GM18868 (cell line): ENCODE results near the gene PDGFD.

Experiments used
- ATAC-seq: cut with Tn5 transposase; IDR thresholded peaks from one replicate; pipeline ENCODE4 v1.9.1; 2021; ENCODE audit warnings: mild to moderate bottlenecking, moderate library complexity; ENCODE audit not compliant: unreplicated experiment

The PDGFD gene

DNA sequence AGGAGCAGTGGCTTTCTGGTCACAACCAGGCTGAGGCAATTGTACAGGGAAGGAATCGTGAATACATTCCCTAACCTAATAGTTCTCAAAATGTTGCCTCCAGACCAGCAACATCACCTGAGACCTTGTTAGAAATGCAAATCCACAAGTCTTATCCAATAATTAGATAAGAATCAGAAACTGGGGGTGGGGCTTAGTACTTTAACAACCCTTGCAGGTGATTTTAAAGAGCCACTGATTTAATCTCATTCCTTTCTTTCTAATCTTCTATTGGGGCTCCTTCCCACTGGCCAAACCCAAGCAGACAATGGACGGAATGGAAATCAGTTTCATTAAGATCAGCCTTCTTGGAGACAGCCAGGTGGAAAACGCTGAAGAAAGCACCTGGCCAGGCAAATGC lies 269.9 kb downstream of the PDGFD start:
- no peak for ATAC-seq

DNA sequence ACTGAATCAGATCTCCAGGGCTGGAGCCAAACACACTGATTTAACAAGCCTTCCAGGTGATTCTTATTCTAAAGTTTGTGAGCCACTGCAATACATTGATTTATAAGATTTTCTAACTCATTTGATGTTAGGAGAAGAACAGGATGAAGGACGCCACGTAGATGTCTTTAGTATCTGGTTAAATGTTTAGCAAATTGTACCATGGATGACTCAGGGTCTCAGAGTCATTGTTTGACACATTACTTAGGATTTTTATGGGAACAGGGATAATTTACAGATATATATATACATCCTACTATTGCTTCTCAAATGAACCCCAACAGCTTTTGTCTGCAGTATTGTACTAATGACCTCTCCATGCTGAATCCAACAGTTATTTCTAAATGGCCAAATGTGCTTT lies 270.6 kb downstream of the PDGFD start:
- ATAC-seq, result no peak

DNA sequence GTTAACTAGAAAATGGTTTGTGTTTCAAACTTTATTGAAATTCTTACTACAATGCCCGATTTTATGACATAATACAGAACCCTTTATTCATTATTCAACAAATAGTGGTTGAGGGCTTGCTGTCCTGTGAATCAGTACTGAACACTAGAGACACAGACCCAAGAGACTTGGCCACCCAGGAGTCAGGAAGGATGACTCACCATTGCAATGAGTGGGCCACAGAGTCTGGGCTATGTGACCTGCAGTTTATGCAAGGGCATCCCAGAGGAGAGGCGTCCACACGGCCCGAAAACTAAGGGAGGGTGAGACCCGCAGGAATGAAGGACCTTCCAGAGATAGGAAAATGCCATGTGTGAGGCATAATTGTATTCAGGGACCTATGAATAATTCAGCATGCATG lies 271.3 kb downstream of the PDGFD start:
- no peak for ATAC-seq

DNA sequence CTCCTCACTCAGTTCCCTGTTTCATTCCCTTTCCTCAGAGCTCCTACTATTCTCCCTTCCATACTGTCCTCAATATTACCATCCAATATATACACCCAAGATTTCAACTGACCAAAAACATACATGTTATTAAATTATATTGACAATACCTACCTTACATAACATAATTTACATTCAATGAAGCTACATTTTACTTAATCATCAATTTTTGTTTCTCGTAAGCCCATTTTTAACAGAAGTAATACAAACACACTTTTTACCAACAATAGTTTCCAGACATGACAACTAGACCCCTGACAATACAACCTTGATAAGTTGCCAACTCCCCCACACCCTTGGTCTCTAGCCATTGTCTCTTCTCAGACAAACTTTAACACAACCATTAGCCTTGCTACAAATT lies 273.3 kb downstream of the PDGFD start:
- ATAC-seq, result no peak

DNA sequence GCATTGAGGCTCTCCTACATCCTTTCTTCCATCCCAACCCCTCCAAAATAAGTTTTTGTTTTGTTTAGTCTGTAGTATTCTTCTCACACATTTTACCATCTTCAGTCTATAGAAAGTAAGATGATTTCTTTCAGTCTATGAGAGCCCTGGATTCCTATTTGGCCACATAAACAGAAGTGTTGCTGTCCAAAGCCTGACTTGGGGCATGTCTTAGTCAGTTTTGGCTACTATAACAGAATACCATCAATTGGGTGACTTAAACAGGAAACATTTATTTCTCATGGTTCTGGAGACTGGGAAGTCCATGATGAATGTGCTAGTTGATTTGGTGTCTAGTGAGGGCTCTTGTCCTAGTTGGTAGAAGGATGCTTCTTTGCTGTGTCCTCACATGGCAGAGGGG lies 274.3 kb downstream of the PDGFD start:
- no peak for ATAC-seq

DNA sequence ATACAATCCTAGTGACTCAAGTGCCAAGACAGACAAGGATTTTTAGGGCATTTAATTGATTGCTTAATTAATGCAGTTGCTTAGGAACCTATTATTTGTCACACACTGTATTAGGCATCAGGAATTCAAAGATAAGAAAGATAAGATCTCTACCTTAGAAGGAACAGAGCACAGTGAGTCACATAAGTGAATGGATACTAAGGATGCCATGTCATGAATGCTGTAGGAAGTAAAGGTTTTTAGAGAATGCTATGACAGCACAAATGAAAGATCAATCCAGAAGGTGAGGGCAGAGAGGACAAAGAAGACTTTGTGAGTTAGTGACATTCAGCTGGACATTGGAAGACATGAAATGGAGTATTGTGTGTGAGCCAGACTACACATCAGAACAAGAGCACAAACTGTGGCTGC lies 275.4 kb downstream of the PDGFD start:
- no peak for ATAC-seq

DNA sequence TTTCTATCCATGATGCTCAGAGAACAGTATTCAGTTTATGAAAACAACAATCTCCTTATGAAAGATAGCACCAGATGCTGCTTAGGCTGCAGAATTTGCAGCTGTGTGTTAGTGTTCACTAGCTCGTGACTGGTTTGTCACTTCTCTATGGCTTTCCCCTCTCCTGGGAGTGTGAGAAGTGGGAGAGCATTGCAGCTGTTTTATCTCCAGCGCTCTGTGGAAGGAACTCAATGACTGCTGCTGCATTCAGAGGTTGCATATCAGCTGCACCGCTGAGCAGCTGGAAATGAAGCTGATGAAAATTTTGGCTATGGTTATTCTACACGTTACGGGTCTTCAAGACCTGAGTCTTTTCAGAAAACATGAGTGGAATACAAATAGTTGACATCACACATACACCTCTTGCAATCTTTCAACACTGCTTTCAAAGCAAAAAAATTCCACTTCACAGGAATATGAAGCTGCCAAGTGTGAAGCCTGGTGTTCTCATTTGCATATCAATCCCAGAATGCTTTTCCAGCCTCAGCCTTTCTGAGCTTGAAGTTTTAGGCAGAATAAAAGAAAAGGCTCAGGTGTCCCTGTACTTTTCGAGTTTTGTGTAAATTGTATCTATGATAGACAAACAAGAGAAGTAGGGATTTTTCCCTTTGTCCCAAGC lies 276.8 kb downstream of the PDGFD start:
- no peak for ATAC-seq

DNA sequence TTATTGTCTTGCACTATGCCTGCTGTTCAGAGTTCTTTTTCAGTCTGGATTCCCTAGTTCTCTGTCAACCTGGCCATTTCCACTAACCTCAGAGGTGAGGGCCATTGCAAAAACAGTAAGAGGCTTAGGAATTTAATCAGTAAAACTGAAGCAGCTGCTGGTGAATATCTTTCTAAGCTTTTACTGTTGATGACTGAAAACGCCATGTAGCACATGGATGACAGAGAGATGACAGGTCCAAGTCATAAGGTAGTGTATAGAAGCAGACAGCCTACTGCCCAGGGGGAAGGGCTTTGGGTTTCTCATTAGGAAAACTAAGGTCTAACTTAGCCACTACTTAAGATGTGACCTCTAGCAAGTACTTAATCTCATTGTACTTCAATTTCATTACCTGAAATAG lies 280.1 kb downstream of the PDGFD start:
- no peak for ATAC-seq

DNA sequence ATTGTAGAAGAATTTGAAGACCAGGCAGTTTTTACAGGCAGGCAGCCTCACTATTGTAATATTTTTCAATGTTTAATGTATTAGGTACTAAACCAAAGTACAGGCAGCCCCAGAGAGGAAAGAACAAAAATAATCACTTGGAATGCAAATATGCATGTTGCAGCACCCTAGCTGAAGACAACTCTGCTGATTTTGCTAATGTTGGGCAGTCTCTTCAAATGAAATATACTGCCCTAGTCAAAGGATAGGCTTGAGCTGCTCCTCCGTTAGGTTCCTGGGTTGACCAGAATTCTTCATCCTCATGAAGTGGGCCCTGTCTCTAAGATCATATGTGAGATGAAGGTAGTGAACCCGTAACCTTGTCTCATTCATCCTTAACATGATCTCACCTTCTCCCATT lies 280.7 kb downstream of the PDGFD start:
- no peak for ATAC-seq

DNA sequence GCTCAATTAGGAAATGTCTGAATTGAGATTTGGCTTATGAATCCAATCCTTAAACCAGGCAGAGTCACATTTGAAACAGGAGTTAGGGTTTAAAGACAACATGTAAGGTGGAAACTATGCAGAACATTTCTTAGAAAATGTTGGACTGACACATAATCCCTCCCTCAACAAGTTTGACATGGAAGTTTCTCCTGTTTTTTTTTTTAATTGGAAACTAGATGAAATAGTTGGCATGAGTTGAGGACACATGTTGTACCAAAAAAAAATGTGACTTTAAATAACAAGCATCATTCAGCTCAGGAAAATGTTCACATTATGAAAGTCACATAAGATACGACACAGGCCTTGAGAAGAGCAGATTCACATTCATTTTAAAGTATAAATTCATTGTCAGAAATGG lies 282.4 kb downstream of the PDGFD start:
- ATAC-seq, result no peak

DNA sequence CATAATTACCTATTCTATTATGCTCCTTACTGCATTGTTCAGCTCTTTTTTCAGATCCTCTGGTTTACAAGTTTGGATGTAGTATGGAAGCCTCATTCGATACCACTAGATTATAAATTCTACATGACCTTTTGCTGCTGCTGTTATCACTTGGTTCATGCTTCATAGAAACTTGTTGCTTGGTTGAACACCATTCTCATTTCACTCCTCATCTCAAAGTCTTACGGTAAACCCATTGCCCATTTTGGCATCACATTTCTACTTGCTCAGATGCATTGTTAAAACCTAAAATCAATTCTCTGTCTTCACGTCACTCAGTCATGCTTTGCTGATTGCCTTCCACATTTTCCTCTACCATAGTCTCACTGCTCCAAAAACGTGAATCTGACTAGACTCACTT lies 283.0 kb downstream of the PDGFD start:
- ATAC-seq, result no peak

DNA sequence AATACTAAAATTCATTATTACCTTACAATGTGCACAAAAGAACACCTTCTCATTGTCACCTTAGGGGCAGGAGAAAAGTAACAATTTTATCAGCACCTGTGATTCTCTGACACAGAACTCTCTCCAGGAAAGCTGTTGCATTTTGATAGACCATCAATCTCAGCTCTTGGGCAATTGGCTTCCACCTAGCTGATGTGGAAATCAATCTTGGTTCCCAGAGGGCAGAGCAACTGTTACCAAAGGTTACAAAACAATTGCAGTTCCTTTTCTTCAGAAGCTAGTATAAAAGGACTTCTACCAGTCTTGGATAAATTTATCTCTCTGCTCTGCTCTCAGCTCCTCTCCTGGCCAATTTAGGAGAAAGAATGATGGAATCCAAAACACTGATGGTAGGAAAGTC lies 285.3 kb downstream of the PDGFD start:
- ATAC-seq, result no peak

DNA sequence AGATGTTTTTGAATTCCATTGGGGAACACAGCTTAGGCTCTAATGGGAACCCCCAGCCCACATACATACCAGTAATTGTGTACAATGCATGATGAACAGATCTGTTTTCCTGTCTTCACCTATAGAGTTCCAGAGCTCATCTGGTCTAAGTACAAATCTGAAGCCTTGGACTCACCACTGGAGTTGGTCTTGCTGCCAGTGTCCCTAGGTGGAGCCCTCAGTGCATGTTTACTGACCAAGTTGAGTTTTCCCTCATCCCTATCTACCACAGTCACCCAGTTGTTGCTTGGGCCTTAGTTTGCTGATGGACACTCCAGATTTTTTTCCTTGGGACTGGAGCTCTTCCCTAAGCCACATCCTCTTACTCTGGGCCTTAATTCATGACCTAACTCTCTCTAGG lies 286.7 kb downstream of the PDGFD start:
- ATAC-seq, result no peak

DNA sequence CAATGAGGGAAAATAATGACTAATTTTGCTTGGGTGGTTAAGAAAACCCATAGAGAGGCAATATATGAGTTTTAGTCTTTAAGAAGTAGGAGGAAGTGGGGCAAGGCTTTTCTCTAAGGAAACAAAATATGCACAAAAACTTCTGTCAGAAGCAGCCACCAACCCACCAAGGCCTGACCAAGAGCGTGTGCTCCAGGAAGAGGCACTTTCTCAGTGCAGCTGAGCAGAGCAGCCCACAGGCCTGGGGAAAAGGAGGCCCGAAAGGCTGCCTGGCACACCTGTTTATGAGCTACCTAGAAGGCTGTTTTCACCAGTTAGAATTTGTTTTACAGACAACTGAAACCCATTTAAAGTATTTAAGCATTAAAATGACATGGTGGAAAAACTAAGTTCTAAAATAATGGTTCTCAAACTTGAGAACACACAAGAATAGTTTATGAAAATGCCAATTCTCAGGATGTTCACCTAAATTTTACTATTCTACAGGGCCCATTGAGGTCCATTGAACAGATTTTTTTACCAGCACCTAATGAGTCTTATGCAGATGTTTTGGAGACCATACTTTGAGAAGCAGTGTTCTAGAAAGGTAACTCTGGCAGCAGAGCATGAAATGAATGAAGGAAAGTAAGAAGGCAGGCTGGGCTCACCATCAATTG lies 288.0 kb downstream of the PDGFD start:
- no peak for ATAC-seq

DNA sequence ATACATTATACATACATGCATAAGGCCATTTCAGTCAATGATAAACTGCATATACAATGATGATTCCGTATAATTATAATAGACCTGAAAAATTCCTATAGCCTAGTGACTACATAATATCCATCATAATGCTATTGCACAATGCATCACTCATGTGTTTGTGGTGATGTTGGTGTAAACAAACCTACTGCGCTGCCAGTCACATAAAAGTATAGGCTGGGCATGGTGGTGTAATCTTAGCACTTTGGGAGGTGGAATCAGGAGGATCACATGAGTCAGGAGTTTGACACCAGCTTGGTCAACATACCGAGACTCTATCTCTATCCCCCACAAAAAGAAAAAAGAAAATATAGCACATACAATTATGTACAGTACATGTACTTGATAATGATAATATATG lies 291.2 kb downstream of the PDGFD start:
- no peak for ATAC-seq

DNA sequence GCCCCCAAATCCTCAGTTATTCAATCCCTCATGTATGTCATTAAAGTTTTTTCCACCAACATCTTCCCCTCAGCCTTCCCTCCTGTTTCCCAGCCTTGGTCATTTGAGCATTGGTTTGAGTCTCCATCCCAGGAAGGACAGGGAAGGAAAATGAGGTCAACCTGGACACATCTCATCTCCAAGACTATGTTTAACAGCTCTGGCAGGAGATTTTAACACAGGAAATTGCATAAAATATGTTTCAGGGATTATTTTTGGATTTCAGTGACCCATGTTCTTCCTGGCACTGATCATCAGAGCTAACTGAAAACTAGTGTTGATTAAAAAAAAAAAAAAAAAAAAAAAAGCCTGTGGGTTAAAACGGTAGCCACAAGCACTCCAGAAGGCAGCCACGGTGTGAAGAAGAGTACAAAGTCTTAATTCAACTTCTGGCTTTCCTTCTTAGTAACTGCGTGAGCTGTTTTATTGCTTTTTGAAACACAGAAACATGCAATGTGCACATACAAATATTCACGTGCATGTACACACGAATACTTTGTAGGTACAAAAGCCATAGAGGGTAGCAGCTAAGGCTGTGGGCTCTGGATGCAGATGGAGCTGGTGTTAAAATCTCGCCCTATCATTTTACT lies 291.9 kb downstream of the PDGFD start:
- no peak for ATAC-seq

DNA sequence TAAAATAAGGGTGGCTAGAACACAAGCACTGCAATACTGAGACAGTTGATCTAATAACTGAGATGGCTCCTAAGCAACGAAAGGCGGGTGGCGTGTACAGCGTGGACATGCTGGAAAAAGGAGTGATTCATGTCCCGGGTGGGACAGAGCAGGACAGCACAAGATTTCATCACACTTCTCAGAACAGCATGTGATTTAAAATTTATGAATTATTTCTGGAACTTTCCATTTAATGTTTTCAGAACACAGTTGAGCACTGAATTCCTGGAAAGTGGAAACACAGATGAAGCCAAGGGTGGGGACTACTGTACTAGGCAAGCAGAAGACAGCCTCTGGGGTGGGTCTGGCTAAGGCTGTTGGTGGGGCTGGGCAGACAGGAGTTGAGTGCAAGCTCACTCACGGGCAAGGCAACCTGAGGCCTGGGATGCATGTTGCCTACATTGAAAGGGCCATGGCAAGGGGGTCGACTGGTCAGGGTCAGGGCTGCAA lies 293.1 kb downstream of the PDGFD start:
- ATAC-seq, result no peak

DNA sequence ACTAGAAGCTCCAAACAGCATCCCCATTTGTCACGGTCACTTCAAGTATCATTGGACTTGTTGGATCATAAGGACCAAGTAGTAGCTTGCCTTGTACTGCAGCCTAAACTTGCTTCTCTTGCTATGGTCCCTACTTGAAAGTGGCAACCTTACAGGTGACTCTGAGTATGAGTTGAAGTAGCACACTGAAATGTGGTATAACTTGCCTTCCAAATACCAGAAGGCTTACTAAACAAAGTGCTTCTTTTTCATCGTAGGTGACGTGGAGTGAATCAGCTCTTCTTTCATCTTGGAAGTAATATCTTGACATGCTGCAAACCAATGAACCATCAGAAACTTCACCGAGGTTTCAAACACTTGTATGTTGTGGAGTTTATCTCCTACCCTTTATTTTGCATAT lies 296.5 kb downstream of the PDGFD start:
- ATAC-seq, result no peak

DNA sequence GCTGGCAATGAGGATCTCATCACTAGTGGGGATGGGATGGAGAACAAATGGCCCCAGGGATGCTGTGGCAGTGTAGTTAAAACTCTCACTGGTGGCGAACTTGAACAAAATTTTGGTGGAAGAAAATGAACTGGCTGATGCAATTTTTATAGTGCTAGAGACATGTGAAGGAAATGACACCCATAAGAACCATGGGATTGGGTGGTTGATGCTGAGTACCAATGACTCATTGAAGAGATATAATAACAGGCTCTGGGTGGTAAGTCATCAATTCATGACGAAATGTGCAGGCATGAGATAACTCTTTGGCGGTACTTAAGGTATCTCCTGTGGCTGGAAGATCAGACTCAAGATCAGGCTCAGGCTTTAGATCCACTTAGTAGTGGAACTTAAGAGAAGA lies 300.4 kb downstream of the PDGFD start:
- no peak for ATAC-seq

DNA sequence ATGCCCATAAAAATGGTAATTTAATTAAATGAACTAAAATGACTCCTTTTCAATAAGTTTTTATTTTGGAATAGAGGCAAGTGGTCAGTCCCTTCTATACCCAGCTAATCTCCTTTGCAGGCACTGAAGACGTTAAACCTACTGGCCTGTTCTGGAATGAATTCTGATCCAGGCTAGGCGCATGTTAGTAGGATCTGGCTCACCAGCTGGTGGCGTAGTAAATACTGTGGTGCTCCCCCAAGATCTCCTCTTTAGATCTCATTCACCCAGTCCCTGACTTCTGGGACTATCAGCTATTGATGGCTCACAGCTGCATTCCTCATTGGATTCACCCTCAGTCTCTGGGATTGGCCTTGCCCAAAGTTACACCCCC lies 301.2 kb downstream of the PDGFD start:
- no peak for ATAC-seq

DNA sequence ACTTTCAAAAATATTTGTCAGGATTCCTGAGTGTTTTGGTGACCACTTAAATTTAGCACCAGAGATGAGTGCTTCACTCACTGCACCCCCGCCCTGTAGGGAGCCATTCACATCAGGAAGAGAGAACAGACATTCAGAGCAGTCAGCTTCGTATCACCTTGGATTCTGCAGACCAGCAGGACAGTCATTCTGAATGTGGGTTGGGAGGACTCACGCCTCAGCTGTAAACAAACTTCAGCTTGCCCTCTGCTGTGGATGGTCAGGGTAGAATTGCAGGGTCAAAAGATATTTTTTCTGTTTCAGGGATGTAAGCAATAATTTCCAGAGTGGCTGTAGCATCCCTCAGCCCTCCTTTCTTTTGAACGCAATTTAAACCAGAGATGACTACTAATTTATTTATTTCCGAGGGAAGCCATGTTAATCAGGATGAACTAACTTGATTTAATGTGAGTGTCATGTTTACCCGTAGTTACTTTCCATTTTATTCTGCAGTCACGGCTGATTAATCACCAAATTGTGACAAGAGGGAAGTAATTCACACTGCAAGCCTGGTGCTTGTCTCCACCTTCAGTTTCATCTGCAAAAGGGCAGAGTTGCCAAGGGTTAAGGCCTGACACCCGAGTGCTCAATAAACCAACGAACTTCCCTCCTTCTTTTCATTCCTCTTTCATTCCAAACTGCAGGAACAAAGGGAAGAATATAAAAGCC lies 301.7 kb downstream of the PDGFD start:
- ATAC-seq, result peak; percentile 68
